Progenitor cell of endocrine pancreas (in vitro differentiated cells): ENCODE data around the gene NCF2. TPM values are rescaled to one million over a fixed set of nuclear protein-coding genes. Genes with fewer than 3 reads are reported as not detected.

Experiments
- DNase-seq: peaks from one replicate; pipeline ENCODE4 v3.0.0; 2021; ENCODE audit warnings: low spot score; ENCODE audit not compliant: unreplicated experiment
- H3K27ac Mint-ChIP-seq: 2 replicates; pipeline ENCODE4 v1.8.0; 2021; ENCODE audit warnings: mild to moderate bottlenecking, moderate library complexity, mixed read lengths
- H3K27me3 Mint-ChIP-seq: 2 replicates; pipeline ENCODE4 v1.8.0; 2021; ENCODE audit warnings: mixed read lengths
- H3K36me3 Mint-ChIP-seq: 2 replicates; pipeline ENCODE4 v1.8.0; 2022; ENCODE audit warnings: mixed read lengths; ENCODE audit not compliant: insufficient read depth
- H3K4me1 Mint-ChIP-seq: 2 replicates; pipeline ENCODE4 v1.8.0; 2021; ENCODE audit warnings: low read depth, mixed read lengths
- H3K4me3 Mint-ChIP-seq: 2 replicates; pipeline ENCODE4 v1.8.0; 2021; ENCODE audit warnings: low read depth, mild to moderate bottlenecking, moderate library complexity, mixed read lengths
- H3K9me3 Mint-ChIP-seq: 2 replicates; pipeline ENCODE4 v1.8.0; 2021; ENCODE audit warnings: low read depth, mixed read lengths
- total RNA-seq: library from RNA; stranded (reverse); gene quantifications from 2 replicates; pipeline ENCODE4 v1.2.1, GENCODE V29; 2021
- TF ChIP-seq, protein P1 (sequence below): fragments of 200-600 bp; sonication (generic); IDR thresholded peaks from one replicate; pipeline ENCODE4 v1.5.0; 2021; ENCODE audit warnings: antibody characterized with exemption, mild to moderate bottlenecking; ENCODE audit not compliant: unreplicated experiment

NCF2 gene
- total RNA-seq, 1 donor from 2014 or later = 0.67 TPM

DNA sequence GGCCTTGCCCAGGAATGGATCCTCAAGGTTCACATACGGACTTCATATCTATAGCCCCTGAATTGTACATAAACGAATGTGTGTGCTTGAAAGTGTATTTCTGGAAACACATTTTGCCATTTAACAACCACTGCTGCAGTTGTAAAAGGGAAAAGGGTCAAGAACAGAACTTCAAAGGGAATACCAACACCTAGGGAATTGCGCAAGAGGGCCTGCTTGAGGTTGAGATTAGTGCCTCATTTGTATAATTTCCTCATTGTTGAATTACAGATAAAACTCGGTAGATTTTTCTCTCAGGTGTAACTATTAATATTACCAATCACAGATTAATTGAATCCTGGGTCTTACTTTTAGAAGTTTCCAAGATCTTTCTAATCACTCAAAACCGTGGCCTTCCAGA, 6.1 kb downstream of the NCF2 start:
- Mint-ChIP-seq H3K27me3 (no peaks in the 10 kb centered on the region), H3K36me3 (no peaks in the 10 kb centered on the region), H3K27ac (no peak overlapping the region), H3K4me1 (peaks cover 1% of the 10 kb centered on the region), H3K4me3 (no peak overlapping the region), H3K9me3 (no peaks in the 10 kb centered on the region)
- DNase-seq = no peak
- TF ChIP-seq, protein P1, sequence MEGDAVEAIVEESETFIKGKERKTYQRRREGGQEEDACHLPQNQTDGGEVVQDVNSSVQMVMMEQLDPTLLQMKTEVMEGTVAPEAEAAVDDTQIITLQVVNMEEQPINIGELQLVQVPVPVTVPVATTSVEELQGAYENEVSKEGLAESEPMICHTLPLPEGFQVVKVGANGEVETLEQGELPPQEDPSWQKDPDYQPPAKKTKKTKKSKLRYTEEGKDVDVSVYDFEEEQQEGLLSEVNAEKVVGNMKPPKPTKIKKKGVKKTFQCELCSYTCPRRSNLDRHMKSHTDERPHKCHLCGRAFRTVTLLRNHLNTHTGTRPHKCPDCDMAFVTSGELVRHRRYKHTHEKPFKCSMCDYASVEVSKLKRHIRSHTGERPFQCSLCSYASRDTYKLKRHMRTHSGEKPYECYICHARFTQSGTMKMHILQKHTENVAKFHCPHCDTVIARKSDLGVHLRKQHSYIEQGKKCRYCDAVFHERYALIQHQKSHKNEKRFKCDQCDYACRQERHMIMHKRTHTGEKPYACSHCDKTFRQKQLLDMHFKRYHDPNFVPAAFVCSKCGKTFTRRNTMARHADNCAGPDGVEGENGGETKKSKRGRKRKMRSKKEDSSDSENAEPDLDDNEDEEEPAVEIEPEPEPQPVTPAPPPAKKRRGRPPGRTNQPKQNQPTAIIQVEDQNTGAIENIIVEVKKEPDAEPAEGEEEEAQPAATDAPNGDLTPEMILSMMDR = no peak

DNA sequence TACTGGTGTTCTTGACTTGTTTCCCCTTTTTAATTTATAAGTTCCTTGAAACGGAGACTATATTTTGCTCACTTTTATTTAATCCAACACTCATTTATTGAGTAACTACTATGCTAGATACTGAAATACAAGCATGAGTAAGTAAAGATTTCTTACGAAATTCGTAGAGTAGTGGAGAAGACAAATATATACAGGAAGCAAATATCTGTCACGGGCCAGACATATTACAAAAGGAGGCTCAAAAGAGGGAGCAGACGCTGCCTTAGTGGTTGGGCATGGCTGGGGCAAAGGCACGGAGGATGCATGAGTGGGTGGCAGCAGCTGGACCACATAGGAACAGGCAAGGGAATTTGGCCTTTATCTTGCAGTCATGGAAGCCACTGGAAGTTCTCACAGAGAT, 6.8 kb downstream of the NCF2 start:
- no peak overlapping the region for H3K27ac Mint-ChIP-seq
- TF ChIP-seq, protein P1 = no peak
- H3K4me1 Mint-ChIP-seq = no peaks in the 10 kb centered on the region
- H3K9me3 Mint-ChIP-seq = no peaks in the 10 kb centered on the region
- DNase-seq = no peak
- no peaks in the 10 kb centered on the region for H3K36me3 Mint-ChIP-seq
- no peak overlapping the region for H3K4me3 Mint-ChIP-seq
- no peaks in the 10 kb centered on the region for H3K27me3 Mint-ChIP-seq

DNA sequence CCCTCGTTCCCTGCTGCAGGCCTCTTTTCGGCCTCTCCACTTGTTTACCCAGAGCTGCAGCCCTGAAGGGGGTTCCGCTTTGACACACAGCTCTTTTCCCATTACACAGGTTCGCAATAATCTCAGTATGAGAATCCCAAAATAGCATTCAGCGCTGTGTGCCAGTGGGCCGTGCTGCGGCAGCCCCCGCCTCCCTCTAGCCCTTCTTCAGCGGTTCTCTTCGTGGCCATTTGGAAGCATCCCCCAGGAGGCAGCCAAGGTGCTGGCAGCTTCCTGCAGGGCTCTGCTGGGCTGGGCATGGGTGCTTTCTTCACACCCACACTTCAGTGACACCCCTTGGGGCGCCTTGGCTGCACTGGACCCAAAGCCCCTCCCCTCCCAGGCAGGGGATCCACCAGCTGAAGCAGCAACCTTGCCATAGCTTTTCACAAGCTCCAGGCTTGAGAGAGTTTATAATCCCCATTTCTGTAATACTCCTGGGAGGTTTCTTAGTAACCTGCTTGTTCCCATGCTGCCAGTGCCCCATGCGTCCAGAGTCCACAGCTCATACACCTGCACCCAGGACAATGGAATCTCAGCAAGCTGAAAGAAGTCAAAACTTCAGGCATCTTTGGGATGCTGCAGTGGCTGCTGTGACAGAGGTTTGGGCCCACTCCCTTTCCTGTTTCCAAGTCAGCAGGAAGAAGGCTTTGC, 8.1 kb downstream of the NCF2 start:
- Mint-ChIP-seq H3K4me3 (no peak overlapping the region), H3K36me3 (no peaks in the 10 kb centered on the region), H3K4me1 (no peaks in the 10 kb centered on the region), H3K9me3 (no peaks in the 10 kb centered on the region), H3K27ac (peak overlapping the region; percentile 45), H3K27me3 (no peaks in the 10 kb centered on the region)
- DNase-seq = no peak
- TF ChIP-seq, protein P1 = no peak

DNA sequence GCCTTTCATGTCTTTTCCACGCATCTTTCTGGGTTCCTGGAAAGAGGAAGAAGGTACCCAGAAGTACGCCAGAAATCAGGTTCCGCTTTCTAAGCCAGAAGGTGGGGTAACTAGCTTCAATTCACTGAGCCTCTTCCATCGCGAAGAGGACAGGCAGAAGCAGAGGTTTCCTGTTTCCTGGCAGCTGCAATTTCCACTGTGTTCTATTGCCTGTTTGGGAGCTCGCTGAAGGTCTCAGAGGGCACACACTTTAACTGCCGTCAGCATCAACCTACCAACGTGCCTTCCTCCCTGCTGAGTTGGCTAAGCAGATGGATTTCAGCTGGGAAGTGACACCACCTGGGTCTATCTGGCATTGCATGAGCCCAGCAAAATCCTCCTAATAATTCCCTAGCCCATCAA, 10.0 kb downstream of the NCF2 start:
- H3K27ac Mint-ChIP-seq = no peak overlapping the region
- no peaks in the 10 kb centered on the region for H3K9me3 Mint-ChIP-seq
- TF ChIP-seq, protein P1 = peak; percentile 29
- no peak for DNase-seq
- no peak overlapping the region for H3K4me3 Mint-ChIP-seq
- H3K27me3 Mint-ChIP-seq = no peaks in the 10 kb centered on the region
- H3K36me3 Mint-ChIP-seq = no peaks in the 10 kb centered on the region
- no peaks in the 10 kb centered on the region for H3K4me1 Mint-ChIP-seq

DNA sequence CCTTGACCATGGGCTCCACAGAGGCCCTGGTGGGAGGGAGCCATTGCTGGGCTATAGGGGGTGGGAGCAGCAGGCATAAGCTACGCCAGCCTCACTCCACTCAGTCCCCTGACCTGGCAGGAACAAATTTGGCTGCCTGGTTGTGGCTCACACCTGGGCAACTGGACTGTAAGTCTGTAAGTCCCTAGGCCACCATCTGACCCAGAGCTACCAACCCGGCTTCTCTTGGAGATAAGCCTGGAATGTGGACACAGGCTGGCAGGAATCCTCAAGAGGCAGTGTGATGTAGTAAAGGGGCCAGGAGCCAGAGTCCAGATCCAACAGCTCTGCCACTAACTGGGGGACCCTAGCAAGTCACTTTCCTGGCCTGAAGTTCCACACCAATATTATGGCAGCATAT, 11.4 kb downstream of the NCF2 start:
- Mint-ChIP-seq H3K27ac (no peak overlapping the region), H3K4me1 (no peaks in the 10 kb centered on the region), H3K36me3 (no peaks in the 10 kb centered on the region), H3K27me3 (no peaks in the 10 kb centered on the region), H3K9me3 (no peaks in the 10 kb centered on the region), H3K4me3 (no peak overlapping the region)
- no peak for DNase-seq
- TF ChIP-seq, protein P1 = no peak
